Fibroblast of skin of left quadriceps (primary cell): Measurements from ENCODE around the gene WNK2.
"Not testable (repeated sequence)": the region's sequence is repeated elsewhere in the genome, so short reads cannot be mapped to it uniquely, and the experiment has no call there.

Experiments
- DNase-seq, 2 experiments: peaks; one replicate each; pipeline ENCODE4 v3.0.0-alpha.2; 2013; ENCODE audit warnings: low read depth in 2 of 2

WNK2 gene

GRCh38 chr9:93307468-93308157 is 123.7 kb downstream of the WNK2 start:
- no peak for DNase-seq

- DNase-seq: no peak
Observed at GRCh38 chr9:93308158-93308602, 124.2 kb downstream of the WNK2 start.

GRCh38 chr9:93308676-93309075 is 124.7 kb downstream of the WNK2 start:
- DNase-seq: no peak

GRCh38 chr9:93309889-93310425 is 126.0 kb downstream of the WNK2 start:
- no peak for DNase-seq

GRCh38 chr9:93315118-93315517 is 131.2 kb downstream of the WNK2 start:
- DNase-seq: no peak

- no peak for DNase-seq
Observed at GRCh38 chr9:93315960-93316359, 132.0 kb downstream of the WNK2 start.

GRCh38 chr9:93316726-93317494 is 133.0 kb downstream of the WNK2 start:
- no peak for DNase-seq

- no peak for DNase-seq
Observed at GRCh38 chr9:93317495-93318094, 133.7 kb downstream of the WNK2 start.

- DNase-seq: no peak
Observed at GRCh38 chr9:93318480-93318879, 134.5 kb downstream of the WNK2 start.

GRCh38 chr9:93319301-93319991 is 135.5 kb downstream of the WNK2 start:
- DNase-seq: no peak

GRCh38 chr9:93319992-93320500 is 136.1 kb downstream of the WNK2 start:
- no peak for DNase-seq

- no peak for DNase-seq
Observed at GRCh38 chr9:93320591-93321219, 136.8 kb downstream of the WNK2 start.

- no peak for DNase-seq
Observed at GRCh38 chr9:93321220-93321610, 137.3 kb downstream of the WNK2 start.

GRCh38 chr9:93323446-93323954 is 139.6 kb downstream of the WNK2 start:
- DNase-seq: not testable (repeated sequence)

- DNase-seq: no peak
Observed at GRCh38 chr9:93324191-93324834, 140.4 kb downstream of the WNK2 start.

GRCh38 chr9:93325307-93326035 is 141.5 kb downstream of the WNK2 start:
- DNase-seq: no peak

- no peak for DNase-seq
Observed at GRCh38 chr9:93326056-93326455, 142.1 kb downstream of the WNK2 start.

GRCh38 chr9:93326654-93327053 is 142.7 kb downstream of the WNK2 start:
- no peak for DNase-seq

GRCh38 chr9:93329629-93330280 is 145.8 kb downstream of the WNK2 start:
- DNase-seq: no peak
